Vagina (tissue), 2 donors: ENCODE results near the gene DNAJB1. TPM values are rescaled to one million over a fixed set of nuclear protein-coding genes. Genes with fewer than 3 reads are reported as not detected.
A peak's percentile ranks its signal among the peaks of the same experiment; 100 is the strongest.

Source experiments
- DNase-seq, 2 donors: peaks; one replicate each; pipeline ENCODE4 v3.0.0-alpha.2; 2017; ENCODE audit errors: extremely low spot score in 2 of 2
- H3K27ac ChIP-seq: fragments of 200-600 bp; sonication (generic); one replicate; pipeline ENCODE4 v1.5.1; 2019
- H3K27me3 ChIP-seq: fragments of 200-600 bp; sonication (generic); one replicate; pipeline ENCODE4 v1.5.1; 2019
- H3K36me3 ChIP-seq, 2 donors: fragments of 200-600 bp; sonication (generic); one replicate each; pipeline ENCODE4 v1.5.1; 2017 to 2019
- H3K4me1 ChIP-seq: fragments of 200-600 bp; sonication (generic); one replicate; pipeline ENCODE4 v1.5.1; 2019
- H3K4me3 ChIP-seq, 2 donors: fragments of 200-600 bp; sonication (generic); 1 replicate in 1 of 2; 2 replicates in 1 of 2; pipeline ENCODE4 v1.5.1; 2016 to 2019
- H3K9me3 ChIP-seq: fragments of 200-600 bp; sonication (generic); one replicate; pipeline ENCODE4 v1.5.1; 2019
- CTCF ChIP-seq, 3 experiments: fragments of 450-650 bp in 2 of 3; fragments of 200-600 bp in 1 of 3; sonication (generic) in 1 of 3; IDR thresholded peaks; one replicate each; pipeline ENCODE4 v1.5.1; 2017 to 2019; ENCODE audit warnings: antibody characterized with exemption in 3 of 3, mild to moderate bottlenecking in 2 of 3, moderate library complexity in 2 of 3
- POLR2A ChIP-seq, 2 donors: fragments of 450-650 bp; IDR thresholded peaks; one replicate each; pipeline ENCODE4 v1.6.1; 2017; ENCODE audit warnings: antibody characterized with exemption in 2 of 2, mild to moderate bottlenecking in 2 of 2, moderate library complexity in 2 of 2
- POLR2AphosphoS5 ChIP-seq, 2 donors: sonication (generic); formaldehyde crosslinking; IDR thresholded peaks; one replicate each; pipeline ENCODE4 v1.9.0; 2017; ENCODE audit warnings: antibody characterized with exemption in 2 of 2, mild to moderate bottlenecking in 2 of 2, low read depth in 1 of 2; ENCODE audit not compliant: insufficient read depth in 1 of 2
- intact Hi-C: fragments of 100-400 bp; cut with DNase I; formaldehyde crosslinking; loops from one replicate; pipeline ENCODE4 v1.15.1; 2023
- total RNA-seq: library from RNA; depleted of rRNA; stranded (reverse); fragments of >200 nt; gene quantifications from one replicate; pipeline ENCODE4 v1.2.3, GENCODE V29; 2016

The DNAJB1 gene
- total RNA-seq, 1 donor from 2014 or later: 164 TPM

GRCh38 chr19:14558370-14559066 is 40.3 kb upstream of the DNAJB1 start:
- intact Hi-C loops: no loop called here
- H3K9me3 ChIP-seq: no peaks in the 10 kb centered on the region
- peak overlapping the region; percentile 25 for H3K27ac ChIP-seq
- H3K4me1 ChIP-seq: peaks cover 72% of the 10 kb centered on the region
- H3K36me3 ChIP-seq: peaks cover 0 to 1% of the 10 kb centered on the region in 2 donors
- H3K4me3 ChIP-seq: no peak overlapping the region
- H3K27me3 ChIP-seq: no peaks in the 10 kb centered on the region
- no peak for DNase-seq
- no peak for TF ChIP-seq POLR2AphosphoS5 (IDR thresholded peaks at IDR 0.05; ENCODE audit: insufficient read depth in 1 of 2, low read depth in 1 of 2)
- no peak for TF ChIP-seq CTCF (IDR thresholded peaks at IDR 0.05)
- TF ChIP-seq POLR2A (IDR thresholded peaks at IDR 0.05): no peak

- Histone ChIP-seq H3K27ac (peak overlapping the region; percentile 65), H3K4me3 (peak overlapping the region in 1 of 2 donors; percentile 26), H3K27me3 (no peaks in the 10 kb centered on the region), H3K36me3 (no peaks in the 10 kb centered on the region), H3K4me1 (peaks cover 70% of the 10 kb centered on the region), H3K9me3 (no peaks in the 10 kb centered on the region)
- DNase-seq: no peak
- intact Hi-C loops: no loop called here
- TF ChIP-seq POLR2AphosphoS5 (IDR thresholded peaks at IDR 0.05; ENCODE audit: insufficient read depth in 1 of 2, low read depth in 1 of 2): peak in 1 of 2 donors; percentile 16
- TF ChIP-seq POLR2A (IDR thresholded peaks at IDR 0.05): no peak
- peak; percentile 55 to 82 (median 61) for TF ChIP-seq CTCF (IDR thresholded peaks at IDR 0.05)
Measured at GRCh38 chr19:14556662-14557188, 38.5 kb upstream of the DNAJB1 start.

GRCh38 chr19:14555918-14556661 is 37.9 kb upstream of the DNAJB1 start:
- peak overlapping the region; percentile 65 for H3K27ac ChIP-seq

GRCh38 chr19:14554382-14554812 is 36.2 kb upstream of the DNAJB1 start:
- H3K27ac ChIP-seq: peak overlapping the region; percentile 34
- DNase-seq: no peak

More at GRCh38 chr19:14555918-14556661, 37.9 kb upstream of the DNAJB1 start:
- H3K4me3 ChIP-seq: peak overlapping the region in 1 of 2 donors; percentile 26
- H3K9me3 ChIP-seq: no peaks in the 10 kb centered on the region
- H3K4me1 ChIP-seq: peaks cover 70% of the 10 kb centered on the region
- no peaks in the 10 kb centered on the region for H3K27me3 ChIP-seq
- no peak for DNase-seq
- intact Hi-C loops: no loop called here
- no peaks in the 10 kb centered on the region for H3K36me3 ChIP-seq
- no peak for TF ChIP-seq POLR2A (IDR thresholded peaks at IDR 0.05)
- TF ChIP-seq CTCF (IDR thresholded peaks at IDR 0.05): no peak
- TF ChIP-seq POLR2AphosphoS5 (IDR thresholded peaks at IDR 0.05; ENCODE audit: insufficient read depth in 1 of 2, low read depth in 1 of 2): no peak

More at GRCh38 chr19:14554382-14554812, 36.2 kb upstream of the DNAJB1 start:
- TF ChIP-seq POLR2AphosphoS5 (IDR thresholded peaks at IDR 0.05; ENCODE audit: insufficient read depth in 1 of 2, low read depth in 1 of 2) (no peak), POLR2A (IDR thresholded peaks at IDR 0.05) (no peak), CTCF (IDR thresholded peaks at IDR 0.05) (no peak)
- Histone ChIP-seq H3K36me3 (no peaks in the 10 kb centered on the region), H3K4me1 (peaks cover 70% of the 10 kb centered on the region), H3K4me3 (no peak overlapping the region), H3K9me3 (no peaks in the 10 kb centered on the region), H3K27me3 (no peaks in the 10 kb centered on the region)
- intact Hi-C loops: no loop called here
